Limb (tissue), 2 donors: Measurements from ENCODE around the gene THY1.
"Not testable (repeated sequence)": the region's sequence is repeated elsewhere in the genome, so short reads cannot be mapped to it uniquely, and the experiment has no call there.

Experiments used
- DNase-seq, 2 donors: peaks; one replicate each; pipeline ENCODE4 v3.0.0-alpha.2; 2016; ENCODE audit errors: extremely low spot score in 2 of 2

The THY1 gene

DNA sequence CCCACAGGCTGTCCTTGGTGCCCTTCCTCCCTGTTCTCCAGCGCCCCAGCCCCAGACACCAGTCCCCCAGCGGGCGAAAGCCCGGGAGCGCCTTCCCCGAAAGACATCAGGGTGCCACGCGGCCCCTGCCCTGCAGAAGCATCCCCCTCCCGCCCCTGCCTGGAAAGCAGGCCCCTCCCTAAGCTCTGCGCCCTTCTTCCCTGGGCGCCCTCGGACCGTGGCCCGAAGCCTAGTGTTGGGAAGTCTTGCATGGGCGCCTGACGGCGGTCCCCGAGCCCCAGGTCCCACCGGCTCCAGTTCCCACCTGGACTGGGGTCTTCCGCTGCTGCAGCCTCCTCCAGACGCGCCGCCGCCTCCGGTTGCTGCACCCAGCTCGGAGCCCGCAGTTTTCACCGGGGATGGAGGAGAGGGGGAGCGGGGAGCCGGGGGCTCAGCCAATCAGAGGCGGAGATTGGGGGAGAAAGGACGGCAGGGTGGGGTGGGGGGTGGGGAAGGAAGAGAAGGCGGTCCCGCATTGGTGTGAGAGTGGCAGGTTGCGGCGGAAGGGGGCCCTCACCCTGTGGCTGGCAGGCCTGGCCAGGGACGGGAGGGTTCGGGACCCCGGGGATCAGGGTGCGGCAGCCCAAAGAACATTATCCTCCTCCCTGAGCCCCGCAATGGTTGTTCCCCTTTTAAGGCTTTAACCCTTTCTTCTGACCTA is at the start of gene THY1:
THY1 (minus strand) TSS at position 364 of the 700 bp plus-strand sequence. CDS start 2,267 bp downstream, outside the sequence.
- peak; percentile 34 to 87 for DNase-seq

DNA sequence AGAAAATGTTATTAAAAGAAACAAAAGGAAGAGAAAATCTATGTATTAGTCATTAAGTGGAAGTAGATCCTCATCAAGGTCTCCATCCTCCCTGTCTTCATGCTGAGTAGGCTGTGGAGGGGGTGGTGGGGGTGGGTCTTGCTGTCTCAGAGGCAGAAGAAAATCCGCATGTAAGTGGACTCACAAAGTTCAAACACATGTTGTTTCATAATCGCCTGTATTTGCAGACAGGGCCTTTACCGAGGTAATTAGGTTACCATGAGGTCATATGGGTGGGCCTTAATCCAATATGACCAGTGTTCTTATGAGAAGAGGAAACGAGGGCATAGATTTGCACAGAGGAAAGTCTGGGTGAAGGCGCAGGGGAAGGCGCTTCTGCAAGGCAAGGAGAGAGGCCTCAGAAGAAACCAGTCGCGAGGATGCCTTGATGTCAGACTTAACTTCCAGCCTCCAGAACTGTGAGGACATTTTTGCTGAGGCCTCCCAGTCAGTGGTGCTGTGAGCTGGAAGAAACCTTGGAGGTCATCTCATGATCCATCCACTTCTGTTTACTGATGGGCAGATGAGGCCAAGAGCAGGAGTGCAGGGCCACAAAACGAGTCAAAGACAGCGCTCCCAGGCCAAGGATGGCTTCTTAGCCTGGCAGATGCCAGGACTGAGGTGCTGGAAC is 49.3 kb upstream of the THY1 start:
- peak in 1 of 2 donors; percentile 19 for DNase-seq

DNA sequence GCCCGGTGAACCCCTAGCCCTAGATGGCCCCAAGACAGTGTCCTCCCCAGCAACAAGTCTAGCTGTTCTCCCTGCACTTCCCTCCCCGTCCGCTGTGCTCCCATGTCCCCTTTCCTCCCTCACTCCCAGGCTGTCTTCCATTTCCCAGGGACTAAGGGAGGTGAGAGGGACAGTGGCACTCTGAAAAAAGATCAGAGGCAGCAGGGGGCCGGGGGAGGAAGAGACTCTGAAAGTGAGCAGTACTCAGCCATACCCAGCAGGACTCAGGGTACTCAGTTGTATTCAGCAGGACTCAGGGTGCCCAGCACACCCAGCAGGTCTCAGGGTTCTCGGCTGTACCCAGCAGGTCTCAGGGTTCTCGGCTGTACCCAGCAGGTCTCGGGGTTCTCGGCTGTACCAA is 48.4 kb upstream of the THY1 start:
- DNase-seq: no peak

DNA sequence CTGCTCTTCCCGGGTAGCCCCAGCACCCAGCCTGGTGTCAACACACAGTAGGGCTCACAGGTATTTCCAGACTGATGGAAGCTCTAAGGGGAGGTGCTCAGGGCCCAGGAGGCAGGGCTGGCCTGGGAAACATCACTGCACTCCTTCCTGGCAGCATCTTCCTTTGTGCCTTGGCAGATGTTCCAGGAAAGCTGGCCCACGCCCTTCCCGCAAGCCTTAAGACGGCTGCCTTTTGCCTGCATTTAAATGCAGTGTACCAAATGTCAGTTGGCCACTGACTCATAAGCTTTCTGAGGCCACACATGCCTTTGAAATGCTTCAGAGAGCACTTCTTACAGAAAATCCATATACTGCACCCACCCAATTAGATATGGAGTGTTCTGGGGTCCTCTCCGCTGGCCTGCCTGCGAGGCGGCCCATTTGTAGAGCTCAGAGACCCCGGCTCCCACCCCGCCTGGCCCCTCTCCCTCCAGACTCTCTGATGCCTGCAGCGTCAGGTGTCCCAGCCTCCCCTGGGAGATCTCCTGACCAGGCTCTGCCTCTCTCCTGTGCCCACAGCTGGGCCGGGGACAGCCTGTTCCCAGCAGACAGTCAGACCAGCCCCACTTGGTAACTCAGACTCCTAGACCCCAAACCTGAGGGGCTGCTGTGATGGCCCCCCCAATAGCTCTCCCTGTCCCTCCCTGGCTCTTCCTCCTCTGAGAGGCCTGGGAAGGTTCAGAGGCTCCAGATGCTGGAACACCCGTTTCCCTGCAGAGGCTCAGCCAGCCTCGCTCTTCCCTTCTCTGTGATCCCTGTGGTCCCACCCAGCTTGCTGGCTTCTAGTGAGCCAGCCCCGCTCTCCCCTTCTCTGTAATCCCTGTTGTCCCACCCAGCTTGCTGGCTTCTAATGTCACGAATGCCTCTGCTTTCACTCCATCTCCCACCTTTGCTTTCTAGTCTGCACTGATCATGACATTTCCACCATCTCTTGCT is 47.6 kb upstream of the THY1 start:
- DNase-seq: peak in 1 of 2 donors; percentile 21

DNA sequence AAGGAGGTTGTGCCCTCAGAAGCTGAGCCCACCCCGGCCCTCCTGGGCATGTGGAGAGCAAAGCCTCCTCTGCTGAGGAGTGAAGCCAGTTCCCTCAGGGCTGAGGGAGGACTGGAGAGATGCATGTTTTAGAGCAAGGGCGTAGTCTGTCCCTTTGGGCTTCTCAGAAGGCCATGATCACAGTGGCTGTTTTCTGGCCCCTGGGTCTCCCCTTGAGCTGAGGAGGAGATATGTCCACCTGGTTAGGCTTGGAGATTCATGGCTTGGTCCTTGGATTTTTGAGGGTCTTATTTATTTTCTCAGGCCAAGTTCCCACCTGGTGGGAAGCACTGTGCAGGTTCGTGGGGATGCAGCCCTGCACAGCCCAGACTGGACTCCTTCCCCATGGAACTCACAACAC is 46.5 kb upstream of the THY1 start:
- DNase-seq: peak in 1 of 2 donors; percentile 14

DNA sequence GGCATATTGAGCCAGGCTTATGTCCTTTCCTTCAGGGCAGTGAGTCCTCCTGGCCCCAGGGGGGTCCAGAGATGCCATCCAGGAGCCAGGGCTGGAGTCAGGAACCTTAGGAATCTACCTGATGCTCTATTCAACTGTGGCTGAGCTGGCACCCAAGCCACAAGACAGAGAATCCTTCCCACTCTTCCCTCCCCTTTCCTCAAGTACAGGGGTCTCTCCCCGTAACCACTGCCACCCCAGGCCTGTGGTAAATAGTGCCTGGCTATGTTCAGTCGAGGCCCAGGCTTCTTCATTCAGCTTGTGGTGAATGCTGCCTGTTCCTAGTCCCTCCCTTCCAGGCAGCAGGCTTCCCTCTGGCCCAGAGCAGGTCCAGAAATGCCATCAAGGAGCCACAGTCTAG is 45.5 kb upstream of the THY1 start:
- no peak for DNase-seq

DNA sequence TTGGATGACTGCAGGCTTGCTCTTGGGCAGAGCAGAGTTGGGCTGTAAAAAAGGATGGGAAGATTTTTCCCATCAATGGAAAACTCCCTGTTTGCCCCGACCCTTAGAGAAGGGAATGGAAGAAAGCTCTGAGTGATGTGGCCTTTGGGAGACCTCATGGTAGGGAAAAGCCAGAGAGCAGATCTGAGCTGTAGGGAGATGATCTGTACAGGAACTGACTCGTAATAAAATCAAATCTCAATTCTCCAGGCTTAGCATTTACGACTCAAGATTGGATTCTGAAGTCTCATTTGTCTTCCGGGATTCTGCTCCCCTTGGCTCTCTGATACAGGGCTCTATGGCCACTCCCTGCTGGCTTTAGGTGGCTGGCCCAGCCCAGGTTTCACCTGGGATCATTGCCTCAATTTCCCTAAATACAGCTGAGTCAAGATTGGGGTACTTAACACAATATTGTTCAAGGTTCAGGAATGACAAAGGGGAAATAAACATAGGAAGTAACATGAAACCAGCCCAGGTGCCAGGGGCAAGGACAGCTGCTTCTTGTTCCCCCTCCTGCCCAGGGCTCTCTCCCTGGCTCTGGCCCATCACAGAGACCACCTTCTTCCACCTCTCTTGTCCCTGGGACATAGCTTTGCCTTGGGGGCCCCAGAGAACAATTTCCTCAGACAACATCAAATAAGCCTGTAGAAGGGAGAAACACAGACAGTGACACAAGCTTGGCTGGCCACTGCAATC is 38.4 kb upstream of the THY1 start:
- peak in 1 of 2 donors; percentile 40 for DNase-seq

DNA sequence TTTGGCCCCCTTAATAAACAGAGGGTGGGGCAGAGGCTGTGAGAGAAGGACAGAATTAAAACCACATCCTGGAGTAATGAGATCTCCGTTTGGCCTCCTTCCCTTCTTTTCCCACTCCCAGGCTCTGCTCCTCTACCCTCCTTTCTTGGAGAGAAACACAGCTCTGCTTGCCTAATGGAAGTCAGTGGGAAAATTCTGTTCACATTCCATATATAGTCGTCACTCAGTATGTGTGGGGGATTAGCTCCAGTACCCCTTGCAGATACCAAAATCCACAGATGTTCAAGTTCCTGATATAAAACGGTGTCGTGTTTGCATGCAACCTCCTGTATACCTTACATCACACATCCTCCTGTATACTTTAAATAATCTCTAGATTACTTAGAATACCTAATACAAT is 37.6 kb upstream of the THY1 start:
- DNase-seq: peak in 1 of 2 donors; percentile 85

DNA sequence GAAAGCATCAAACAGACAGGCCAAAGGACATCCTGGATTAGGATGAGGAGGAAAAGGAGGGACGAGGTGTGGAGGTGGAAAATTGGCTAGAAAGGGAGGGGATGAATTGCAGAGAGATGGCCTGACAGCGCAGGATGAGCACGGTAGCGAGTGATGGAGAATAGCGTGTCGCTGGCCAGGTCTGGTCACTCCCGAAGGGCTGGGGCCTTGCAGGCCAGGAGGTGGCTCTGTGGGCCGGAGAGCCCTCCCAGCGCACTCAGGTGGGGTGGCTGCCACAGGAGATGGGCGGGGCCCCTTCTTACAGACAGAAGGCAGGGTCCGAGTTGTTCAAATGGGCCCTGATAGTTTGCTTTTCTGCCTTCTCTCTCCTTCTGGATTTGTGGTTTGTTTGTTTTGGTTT is 37.1 kb upstream of the THY1 start:
- no peak for DNase-seq

DNA sequence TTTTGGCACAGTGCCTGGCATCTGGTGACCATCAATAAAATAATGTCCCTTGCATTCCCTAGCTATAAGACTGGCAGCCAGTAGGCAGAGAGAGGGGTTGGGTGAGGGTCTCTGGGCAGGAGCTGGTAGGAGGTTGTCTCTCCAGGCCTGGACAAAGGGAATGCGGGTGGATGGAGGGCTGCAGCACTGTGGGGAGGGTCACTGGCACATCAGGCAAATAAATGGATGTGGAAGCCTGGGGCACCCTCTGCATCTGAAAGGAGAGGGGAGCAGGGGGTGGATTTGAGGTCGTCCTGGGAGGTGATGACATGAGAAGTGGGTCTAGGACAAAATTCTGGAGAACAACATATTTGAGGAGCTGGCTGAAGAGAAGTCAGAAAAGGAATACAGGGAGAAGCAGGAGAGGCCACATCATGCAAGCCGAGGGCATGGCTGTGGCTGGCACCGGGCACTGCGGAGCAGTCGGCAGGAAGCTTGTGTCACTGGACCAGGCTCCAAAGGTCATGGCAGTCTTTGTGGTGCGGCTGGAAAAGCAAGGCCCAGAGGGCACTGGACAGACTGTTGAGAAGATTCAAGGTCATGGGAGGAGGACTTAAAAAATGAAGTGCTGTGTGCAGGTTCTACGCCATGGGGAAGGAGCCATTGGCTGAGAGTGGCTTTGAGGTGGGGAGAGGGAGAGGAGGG is 36.5 kb upstream of the THY1 start:
- DNase-seq: no peak

DNA sequence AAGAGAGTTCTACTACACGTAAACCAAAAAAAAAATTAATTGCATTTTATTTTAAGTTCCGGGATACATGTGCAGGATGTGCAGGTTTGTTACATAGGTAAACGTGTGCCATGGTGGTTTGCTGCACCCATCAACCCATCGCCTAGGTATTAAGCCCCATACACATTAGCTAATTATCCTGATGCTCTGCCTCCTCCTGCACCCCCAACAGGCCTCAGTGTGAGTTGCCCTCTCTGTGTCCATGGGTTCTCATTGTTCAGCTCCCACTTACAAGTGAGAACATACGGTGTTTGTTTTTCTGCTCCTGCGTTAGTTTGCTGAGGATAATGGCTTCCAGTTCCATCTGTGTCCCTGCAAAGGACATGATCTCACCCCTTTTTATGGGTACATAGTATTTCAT is 32.7 kb upstream of the THY1 start:
- DNase-seq: not testable (repeated sequence)

DNA sequence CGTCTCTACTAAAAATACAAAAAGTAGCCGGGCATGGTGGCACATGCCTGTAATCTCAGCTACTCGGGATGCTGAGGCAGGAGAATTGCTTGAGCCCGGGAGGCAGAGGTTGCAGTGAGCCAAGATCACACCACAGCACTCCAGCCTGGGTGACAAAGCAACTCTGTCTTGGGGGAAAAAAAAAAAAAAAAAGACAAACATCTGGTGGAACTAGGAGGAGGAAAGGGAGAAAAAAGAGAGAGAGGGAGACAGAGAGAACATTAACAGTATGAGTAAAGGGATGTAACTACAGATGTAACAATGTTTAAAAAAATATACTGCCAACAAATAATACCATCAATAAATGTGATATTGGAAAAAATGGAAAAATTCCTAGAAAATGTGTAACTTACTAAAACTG is 32.3 kb upstream of the THY1 start:
- DNase-seq: not testable (repeated sequence)

DNA sequence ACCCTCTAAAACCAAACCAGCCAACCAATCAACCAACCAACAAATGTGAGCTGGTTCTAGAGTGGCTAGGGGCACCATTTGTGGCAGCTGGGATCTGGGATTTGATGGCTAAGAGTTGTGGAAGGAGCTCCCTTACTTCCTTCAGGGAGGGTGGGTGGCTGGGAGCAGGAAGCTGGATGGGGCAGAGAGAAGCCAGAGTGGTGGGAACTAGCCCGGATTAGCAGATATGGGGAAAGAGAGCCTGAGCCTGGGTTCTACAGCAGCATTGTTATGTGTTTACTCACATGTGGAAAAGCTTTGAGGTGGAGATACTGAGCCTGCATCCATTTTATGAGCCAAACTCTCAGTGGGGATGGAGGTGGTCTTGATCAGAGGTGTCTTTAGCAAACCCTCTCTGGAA is 30.9 kb upstream of the THY1 start:
- DNase-seq: no peak

DNA sequence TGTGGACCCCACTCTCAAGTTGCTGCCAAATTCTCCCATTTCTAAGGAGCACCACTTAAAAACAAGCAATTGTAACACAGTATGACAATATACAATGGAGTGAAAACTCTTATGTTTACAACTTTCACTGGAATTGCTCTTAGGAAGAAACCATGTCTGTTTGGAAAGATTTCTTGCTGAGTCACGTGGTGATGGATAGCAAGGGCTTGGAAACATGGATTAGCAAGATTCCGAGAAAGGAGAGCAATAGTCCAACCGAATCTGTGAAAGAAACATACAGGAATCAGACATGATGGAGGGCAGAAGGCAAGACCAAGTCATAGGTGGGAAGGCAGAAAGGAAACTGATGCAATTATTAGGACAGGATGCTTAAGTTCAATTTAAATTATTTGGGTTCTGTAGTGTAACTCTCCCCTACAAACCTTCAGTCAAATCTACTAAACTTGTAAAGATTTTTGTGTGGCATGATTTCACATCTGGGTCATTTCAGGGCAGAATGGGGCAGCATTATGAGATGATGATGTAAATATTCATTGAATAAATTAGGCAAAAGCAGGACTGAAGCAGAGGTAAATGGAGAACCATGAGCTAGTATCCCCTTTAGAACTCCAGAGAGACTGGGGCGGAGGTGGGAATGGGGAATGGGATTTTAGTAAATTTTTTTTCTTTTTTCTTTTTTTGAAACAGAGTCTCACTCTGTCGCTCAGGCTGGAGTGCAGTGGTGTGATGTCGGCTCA is 27.8 kb upstream of the THY1 start:
- no peak for DNase-seq

DNA sequence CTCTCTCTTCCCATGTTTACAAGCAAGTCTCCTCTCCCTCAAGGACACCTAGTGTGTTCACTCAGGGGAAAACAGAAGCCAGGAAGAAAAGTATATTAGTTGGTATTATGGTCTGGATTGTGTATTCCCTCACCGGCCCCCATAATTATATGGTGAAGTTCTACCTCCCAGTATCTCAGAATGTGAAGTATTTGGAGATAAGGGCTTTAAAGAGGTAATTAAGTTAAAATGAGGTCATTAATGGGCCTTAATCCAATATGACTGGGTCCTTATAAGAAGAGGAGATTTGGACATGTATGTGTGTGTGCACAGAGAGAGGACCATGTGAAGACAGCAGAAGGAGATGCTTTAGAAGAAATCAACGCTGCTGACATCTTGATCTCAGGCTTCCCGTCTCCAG is 26.5 kb upstream of the THY1 start:
- no peak for DNase-seq

DNA sequence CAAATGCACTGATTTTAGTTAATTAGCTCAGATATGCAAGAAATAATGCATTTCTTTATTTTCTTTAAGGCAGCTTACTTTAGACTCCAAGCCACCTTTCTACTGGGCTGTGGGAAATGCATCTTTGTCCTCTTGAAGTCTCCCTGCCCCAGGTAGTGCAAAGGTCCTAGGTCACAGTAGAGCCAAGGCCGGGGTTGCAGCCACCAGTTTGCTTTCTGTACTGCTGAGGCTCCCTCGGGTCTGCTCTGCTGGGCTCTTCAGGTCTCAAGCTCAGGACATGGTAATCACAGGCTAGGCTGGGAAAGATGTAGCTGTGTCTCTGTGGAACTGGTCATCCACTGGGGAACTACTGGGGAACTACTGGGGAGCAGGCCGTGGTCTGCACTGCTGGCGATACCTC is 25.4 kb upstream of the THY1 start:
- DNase-seq: no peak

DNA sequence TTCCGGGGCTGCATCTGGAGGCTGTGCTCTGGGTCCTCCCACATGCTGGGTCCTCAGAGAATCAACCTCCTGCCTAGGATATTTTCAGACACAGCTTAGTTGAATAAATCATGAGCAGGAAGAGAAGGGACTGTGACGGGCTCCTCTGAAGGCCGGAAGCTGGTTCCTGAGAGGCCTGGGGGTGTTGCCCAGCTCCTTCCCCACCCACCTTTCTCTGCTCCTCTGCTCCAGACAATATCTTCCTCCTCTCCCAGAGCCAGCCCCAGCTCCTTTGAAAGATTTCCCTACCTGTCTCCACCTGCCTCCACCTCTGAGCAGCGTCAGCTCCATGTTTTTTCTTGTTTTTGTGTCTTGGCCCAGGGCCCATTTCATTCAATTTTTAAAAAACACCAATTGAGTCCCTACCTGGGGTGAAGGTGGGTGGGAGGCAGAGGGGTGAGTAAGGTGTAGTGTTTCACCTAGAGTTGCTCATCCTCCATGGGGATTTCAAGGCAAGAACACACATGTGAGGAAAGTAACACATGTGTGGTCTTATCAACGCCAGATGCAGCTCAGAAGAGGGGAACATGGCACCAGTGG is 24.8 kb upstream of the THY1 start:
- DNase-seq: no peak

DNA sequence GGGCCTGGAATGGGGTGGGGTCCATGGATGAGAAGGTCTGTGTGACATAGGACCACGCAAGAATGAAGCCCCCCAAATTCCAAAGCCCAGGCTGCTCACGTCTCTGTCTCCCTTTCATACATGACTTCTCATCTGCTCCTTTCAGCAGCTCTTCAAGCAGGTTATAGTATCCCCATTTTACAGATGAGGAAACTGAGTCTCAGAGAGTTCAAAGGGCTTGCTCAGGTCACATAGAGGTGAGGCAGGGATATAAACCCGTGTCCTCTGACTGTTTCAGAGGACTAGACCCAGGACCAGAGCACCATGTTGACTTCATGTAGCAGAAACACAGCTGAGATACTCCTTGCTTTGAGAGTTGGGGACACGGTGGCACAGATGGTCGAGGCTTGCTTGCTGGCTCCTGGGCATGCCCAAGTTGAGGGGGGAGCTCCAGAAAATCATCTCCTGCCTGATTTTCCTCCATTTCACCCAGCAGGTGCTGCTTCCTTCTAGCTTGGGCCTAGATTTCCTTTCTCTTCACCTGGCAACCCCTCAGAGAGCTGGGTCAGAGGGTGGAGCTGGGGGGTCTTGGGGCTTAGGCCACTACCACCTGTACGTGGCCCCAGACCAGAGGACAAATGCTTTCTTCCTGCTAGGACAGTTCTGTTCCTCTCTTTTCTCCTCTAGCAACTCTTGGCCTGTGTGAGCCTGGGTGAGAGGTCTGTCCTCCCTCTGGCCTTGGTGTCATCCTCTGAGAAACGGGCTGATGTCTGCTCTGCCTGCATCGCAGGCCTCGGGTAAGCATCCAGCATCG is 24.1 kb upstream of the THY1 start:
- no peak for DNase-seq

DNA sequence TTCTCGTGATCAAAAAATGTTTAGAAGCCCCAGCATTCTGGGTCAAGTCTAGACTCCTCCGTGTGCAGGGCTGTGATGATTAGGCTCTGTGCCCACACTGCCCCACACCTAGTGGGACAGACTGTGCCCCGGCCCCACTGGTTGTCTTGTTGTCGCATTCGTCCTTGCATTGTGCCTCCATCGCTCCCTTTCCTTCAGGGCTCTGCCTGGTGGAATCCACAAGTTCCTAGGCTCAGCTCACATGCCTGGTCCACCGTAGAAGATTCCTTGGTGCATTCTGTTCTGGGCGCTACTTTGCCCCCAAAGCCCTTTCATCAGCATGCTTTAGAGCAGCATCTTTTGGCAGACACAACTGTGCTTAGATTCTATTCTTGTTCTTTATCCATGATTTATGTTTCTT is 23.5 kb upstream of the THY1 start:
- no peak for DNase-seq
